HepG2 (cell line): ENCODE measurements around the gene MUSK. TPM values are rescaled to one million over a fixed set of nuclear protein-coding genes. Genes with fewer than 3 reads are reported as not detected.
A peak's percentile ranks its signal among the peaks of the same experiment; 100 is the strongest.

Source experiments
- ATAC-seq: fragments of 200-7000 bp; cut with Tn5 transposase; 3 replicates; pipeline ENCODE4 v1.9.1; 2020; ENCODE audit warnings: mild to moderate bottlenecking, moderate library complexity
- BruUV-seq: library from RNA; stranded (reverse); fragments of 400-500 nt; replicated peaks from 2 replicates; lab custom pipeline; 2021; lab: Mats Ljungman, UMichigan
- CTCF ChIA-PET: fragments of 300-600 bp; formaldehyde crosslinking; extraction: SDS; loops from one replicate; lab custom pipeline; 2021; ENCODE audit warnings: low total read pairs, inconsistent platforms, low intra/inter-chr PET ratio; lab: Yijun Ruan, JAX
- POLR2A ChIA-PET: fragments of 350-600 bp; sonication (Branson Sonifier 250); formaldehyde crosslinking; loops from one replicate; lab custom pipeline; 2020; ENCODE audit warnings: antibody characterized with exemption, inconsistent platforms; lab: Yijun Ruan, JAX
- DNase-seq: peaks from one replicate; pipeline ENCODE4 v3.0.0-alpha.2; 2015; ENCODE audit warnings: low spot score
- FAIRE-seq: peaks from 3 replicates; lab custom pipeline; 2011; peaks lifted over from hg19 to GRCh38; lab: Jason Lieb, UNC
- H2AFZ ChIP-seq: one replicate; pipeline ENCODE4 v1.6.1; 2011; ENCODE audit warnings: low read length, inconsistent platforms
- H3K27ac ChIP-seq: fragments of 300-600 bp; 3 replicates; pipeline ENCODE4 v1.8.0; 2011; ENCODE audit warnings: mixed run types, mild to moderate bottlenecking, mixed read lengths, low read length, inconsistent platforms; ENCODE audit not compliant: insufficient read depth; ENCODE audit errors: extremely low read length
- H3K27me3 ChIP-seq, 2 experiments: fragments of 200-600 bp in 1 of 2; 2 replicates in 1 of 2; 3 replicates in 1 of 2; pipeline versions ENCODE4 v1.6.0 to v1.8.0; 2011; ENCODE audit warnings: low read length in 2 of 2, mild to moderate bottlenecking in 2 of 2, moderate library complexity in 2 of 2, inconsistent platforms in 1 of 2; ENCODE audit not compliant: insufficient read depth in 2 of 2, control insufficient read depth in 1 of 2
- H3K36me3 ChIP-seq, 2 experiments: fragments of 200-600 bp in 1 of 2; replicated peaks in 1 of 2; 2 replicates in 1 of 2; 3 replicates in 1 of 2; pipeline versions ENCODE4 v1.5.1 to v1.8.0; 2011; ENCODE audit warnings: low read length in 2 of 2, inconsistent platforms in 1 of 2; ENCODE audit not compliant: insufficient read depth in 2 of 2, control insufficient read depth in 1 of 2
- H3K4me1 ChIP-seq: 2 replicates; pipeline ENCODE4 v1.5.1; 2012; ENCODE audit warnings: low read length, inconsistent platforms; ENCODE audit not compliant: insufficient read depth
- H3K4me2 ChIP-seq: 2 replicates; pipeline ENCODE4 v1.6.0; 2011; ENCODE audit warnings: low read depth, low read length, inconsistent platforms
- H3K4me3 ChIP-seq, 3 experiments: fragments of 200-600 bp in 1 of 3; sonication (generic), shearing (Covaris generic) in 1 of 3; replicated peaks in 1 of 3; 2 replicates each; pipeline ENCODE4 v1.5.1; 2011 to 2016; ENCODE audit warnings: low read length in 3 of 3, inconsistent platforms in 2 of 3, low read depth in 2 of 3, mild to moderate bottlenecking in 2 of 3, control low read depth in 1 of 3, mixed read lengths in 1 of 3; ENCODE audit not compliant: insufficient read depth in 1 of 3
- H3K79me2 ChIP-seq: one replicate; pipeline ENCODE4 v1.6.1; 2011; ENCODE audit warnings: low read length, inconsistent platforms; ENCODE audit not compliant: insufficient read depth
- H3K9ac ChIP-seq: 2 replicates; pipeline ENCODE4 v1.6.0; 2011; ENCODE audit warnings: mild to moderate bottlenecking, low read depth, low read length, inconsistent platforms; ENCODE audit not compliant: insufficient read depth
- H3K9me3 ChIP-seq: 2 replicates; pipeline ENCODE4 v1.5.1; 2012; ENCODE audit warnings: mild to moderate bottlenecking, low read length
- H4K20me1 ChIP-seq: 2 replicates; pipeline ENCODE4 v1.6.0; 2011; ENCODE audit warnings: inconsistent platforms, mild to moderate bottlenecking, low read length, moderate library complexity; ENCODE audit not compliant: insufficient read depth
- ATAD3A ChIP-seq: sonication (generic); formaldehyde crosslinking; IDR thresholded peaks from 2 replicates; pipeline ENCODE4 v1.4.0; 2020; ENCODE audit warnings: missing genetic modification reagents
- HNRNPUL1 ChIP-seq: fragments of 200-400 bp; formaldehyde crosslinking; IDR thresholded peaks from 2 replicates; pipeline ENCODE4 v1.6.1; 2017; ENCODE audit warnings: low read depth, mild to moderate bottlenecking, low read length, moderate library complexity
- MAFK ChIP-seq, 2 experiments: IDR thresholded peaks in 1 of 2; conservative IDR thresholded peaks in 1 of 2; 2 replicates each; pipeline ENCODE4 v1.6.1; 2011; ENCODE audit warnings: improper control_type of control experiment in 2 of 2, low read length in 2 of 2
- SYNCRIP ChIP-seq: fragments of 200-400 bp; formaldehyde crosslinking; IDR thresholded peaks from 2 replicates; pipeline ENCODE4 v1.6.1; 2018; ENCODE audit warnings: mild to moderate bottlenecking, low read depth, low read length; ENCODE audit not compliant: insufficient read depth
- ZNF253 ChIP-seq: sonication (generic); formaldehyde crosslinking; IDR thresholded peaks from 2 replicates; pipeline ENCODE4 v1.8.0; 2022; ENCODE audit warnings: mild to moderate bottlenecking, missing genetic modification reagents, borderline replicate concordance
- WGBS: methylation state at CpG from one replicate; pipeline ENCODE4 v1.1.6; 2017; ENCODE audit warnings: low lambda C conversion rate; 5-methylcytosine and 5-hydroxymethylcytosine counted together
- in situ Hi-C: cut with HindIII; loops from 2 replicates; pipeline ENCODE4 v1.10.0; 2017; ENCODE audit warnings: low pct_unique_long_range_greater_than_20kb; ENCODE audit not compliant: extremely low pct_ligation_motif_present
- intact Hi-C: fragments of 100-400 bp; cut with micrococcal nuclease; formaldehyde crosslinking; loops from one replicate; pipeline ENCODE4 v1.10.0; 2022; ENCODE audit not compliant: unreplicated experiment
- polyA plus RNA-seq, 8 experiments: library from polyadenylated mRNA; depleted of rRNA in 3 of 8; stranded (reverse) in 7 of 8; unstranded in 1 of 8; fragments of >200 nt; fragmentation: Illumina TruSeq in 4 of 8; extraction: Trizol in 4 of 8; gene quantifications; 2 replicates each; pipeline versions ENCODE4 v1.2.1 to v1.2.3, GENCODE V29; 2011 to 2016; ENCODE audit warnings: low read depth in 4 of 8, missing spikeins in 1 of 8, mixed read lengths in 1 of 8; ENCODE audit not compliant: insufficient read depth in 1 of 8
- total RNA-seq, 5 experiments: library from RNA; depleted of rRNA; stranded (reverse); fragments of >200 nt; fragmentation: Illumina TruSeq; extraction: Trizol; gene quantifications; 2 replicates each; pipeline ENCODE4 v1.2.3, GENCODE V29; 2016; ENCODE audit warnings: low read depth in 1 of 5

Gene MUSK
- total and polyA plus RNA-seq, 2 of the 13 experiments (the other 11 are each of a cell fraction or from before 2014, with no cell fraction given) = not detected

DNA sequence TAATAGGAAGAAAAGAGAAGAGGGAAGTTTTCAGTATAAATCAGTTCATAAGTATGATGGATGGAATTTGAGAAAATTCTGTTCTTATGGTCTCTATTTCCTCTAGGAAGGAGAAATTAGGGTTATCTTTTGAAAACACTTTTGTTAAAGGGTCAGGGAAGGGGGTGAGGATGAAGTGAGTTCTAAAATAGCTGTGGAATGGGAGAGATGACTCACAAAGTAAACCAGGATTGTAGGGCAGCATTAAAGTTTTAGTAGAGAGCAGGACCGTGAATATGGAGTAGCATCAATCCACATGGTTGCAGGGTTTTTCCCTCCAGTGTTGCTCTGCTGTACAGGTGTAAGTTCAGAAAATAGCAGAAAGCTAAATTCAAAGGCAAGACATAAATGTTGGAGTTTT lies 32.4 kb downstream of the MUSK start:
- Histone ChIP-seq H3K79me2 (no peaks in the 10 kb centered on the region), H3K27me3 (no peaks in the 10 kb centered on the region), H2AFZ (no peak overlapping the region), H3K9me3 (no peaks in the 10 kb centered on the region), H4K20me1 (no peaks in the 10 kb centered on the region), H3K9ac (no peak overlapping the region), H3K4me1 (no peaks in the 10 kb centered on the region), H3K4me3 (no peak overlapping the region), H3K36me3 (no peaks in the 10 kb centered on the region), H3K27ac (no peak overlapping the region), H3K4me2 (no peak overlapping the region)
- in situ Hi-C loops (no loop called here), intact Hi-C loops (no loop called here)
- WGBS = 0% methylated on average over 1 of the region's 1 CpG
- no peak for DNase-seq
- FAIRE-seq = no peak
- CTCF ChIA-PET = no interaction called here
- POLR2A ChIA-PET = no interaction called here
- ATAC-seq = no peak
- TF ChIP-seq SYNCRIP = no peak
- TF ChIP-seq ZNF253 = no peak
- TF ChIP-seq HNRNPUL1 = no peak
- BruUV-seq = no TSS peak

DNA sequence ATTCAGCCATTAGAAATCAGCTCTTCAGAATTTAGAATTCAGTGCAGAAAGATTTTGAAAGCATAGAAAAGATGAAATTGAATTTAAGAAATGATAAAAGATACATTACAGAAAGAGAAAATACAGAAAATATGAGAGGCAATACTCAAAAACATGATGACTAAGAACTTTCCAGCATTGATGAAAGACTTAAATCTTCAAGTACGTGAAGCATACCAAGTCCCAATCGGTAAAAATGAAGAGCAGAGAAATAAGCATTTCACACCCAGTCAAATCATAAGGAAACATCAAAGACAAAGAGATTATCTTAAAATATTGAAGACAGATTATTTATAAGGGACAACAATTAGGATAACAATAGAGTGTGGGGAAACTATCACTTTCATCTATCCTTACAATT lies 35.1 kb downstream of the MUSK start:
- H2AFZ ChIP-seq = no peak overlapping the region
- TF ChIP-seq MAFK (conservative IDR thresholded peaks at IDR 0.05 in 1 of 2, IDR thresholded peaks at IDR 0.05 in 1 of 2; ENCODE audit: low read length in 2 of 2) (0 out of 4 replicates have a peak, but pooled peaks of 1 of the 2 experiments have one; percentile 9), ATAD3A (CRISPR knock-in tag) (no peak)
- TF ChIP-seq, all 625 proteins: peak for 1
- no peak overlapping the region for H3K27ac ChIP-seq
- no peak for DNase-seq
- intact Hi-C loops = no loop called here
- no peaks in the 10 kb centered on the region for H3K4me1 ChIP-seq
- no peaks in the 10 kb centered on the region for H4K20me1 ChIP-seq
- H3K79me2 ChIP-seq = no peaks in the 10 kb centered on the region
- no peak overlapping the region for H3K4me2 ChIP-seq
- ChIA-PET POLR2A (no interaction called here), CTCF (no interaction called here)
- H3K4me3 ChIP-seq = no peak overlapping the region
- in situ Hi-C loops = no loop called here
- no peaks in the 10 kb centered on the region for H3K9me3 ChIP-seq
- 82% methylated on average over 2 of the region's 2 CpGs for WGBS
- ATAC-seq = no peak
- H3K36me3 ChIP-seq = no peaks in the 10 kb centered on the region
- no peak for FAIRE-seq
- no TSS peak for BruUV-seq
- H3K9ac ChIP-seq = no peak overlapping the region
- no peaks in the 10 kb centered on the region for H3K27me3 ChIP-seq
